MG63 (cell line): Measurements from ENCODE around the gene PKHD1. TPM values are rescaled to one million over a fixed set of nuclear protein-coding genes. Genes with fewer than 3 reads are reported as not detected.

Source experiments
- DNase-seq: peaks from one replicate; pipeline ENCODE4 v3.0.0-alpha.2; 2020
- H3K27me3 ChIP-seq: fragments of 250-450 bp; sonication (Bioruptor Pico); 2 replicates; pipeline ENCODE4 v1.5.1; 2020; ENCODE audit warnings: mild to moderate bottlenecking, moderate library complexity
- H3K36me3 ChIP-seq: fragments of 250-450 bp; sonication (Bioruptor Pico); 2 replicates; pipeline ENCODE4 v1.5.1; 2020; ENCODE audit warnings: mild to moderate bottlenecking, moderate library complexity
- H3K4me3 ChIP-seq: fragments of 250-450 bp; sonication (Bioruptor Pico); 2 replicates; pipeline ENCODE4 v1.5.1; 2020; ENCODE audit warnings: mild to moderate bottlenecking, moderate library complexity
- H3K9me3 ChIP-seq: fragments of 250-450 bp; sonication (Bioruptor Pico); 2 replicates; pipeline ENCODE4 v1.5.1; 2020; ENCODE audit warnings: mild to moderate bottlenecking, moderate library complexity
- total RNA-seq: library from RNA; depleted of rRNA; stranded (reverse); fragments of >200 nt; shearing (Covaris generic); gene quantifications from 2 replicates; pipeline ENCODE4 v1.2.3, GENCODE V29; 2014; ENCODE audit warnings: low replicate concordance; rRNA removed

Gene PKHD1
- total RNA-seq, 1 experiment from 2014 or later: not detected

- H3K36me3 ChIP-seq: no peaks in the 10 kb centered on the region
- H3K27me3 ChIP-seq: no peaks in the 10 kb centered on the region
Measured at GRCh38 chr6:51574040-51574439, 513.4 kb downstream of the PKHD1 start.

GRCh38 chr6:51571168-51571567, 516.2 kb downstream of the PKHD1 start:
- DNase-seq: peak; percentile 8
- Histone ChIP-seq H3K4me3 (no peak overlapping the region), H3K36me3 (no peaks in the 10 kb centered on the region), H3K9me3 (no peaks in the 10 kb centered on the region), H3K27me3 (no peaks in the 10 kb centered on the region)

More at GRCh38 chr6:51574040-51574439, 513.4 kb downstream of the PKHD1 start:
- H3K4me3 ChIP-seq: no peak overlapping the region
- H3K9me3 ChIP-seq: no peaks in the 10 kb centered on the region
- DNase-seq: no peak

- Histone ChIP-seq H3K36me3 (no peaks in the 10 kb centered on the region), H3K9me3 (no peaks in the 10 kb centered on the region)
- no peak for DNase-seq
Measured at GRCh38 chr6:51570168-51570921, 517.1 kb downstream of the PKHD1 start.

GRCh38 chr6:51569594-51569993, 517.8 kb downstream of the PKHD1 start:
- no peak for DNase-seq
- no peaks in the 10 kb centered on the region for H3K36me3 ChIP-seq
- no peak overlapping the region for H3K4me3 ChIP-seq
- no peaks in the 10 kb centered on the region for H3K27me3 ChIP-seq
- no peaks in the 10 kb centered on the region for H3K9me3 ChIP-seq

More at GRCh38 chr6:51570168-51570921, 517.1 kb downstream of the PKHD1 start:
- no peak overlapping the region for H3K4me3 ChIP-seq
- no peaks in the 10 kb centered on the region for H3K27me3 ChIP-seq

- Histone ChIP-seq H3K4me3 (no peak overlapping the region), H3K27me3 (no peaks in the 10 kb centered on the region), H3K36me3 (no peaks in the 10 kb centered on the region), H3K9me3 (no peaks in the 10 kb centered on the region)
- no peak for DNase-seq
Measured at GRCh38 chr6:51568771-51569170, 518.6 kb downstream of the PKHD1 start.

GRCh38 chr6:51565472-51565871, 521.9 kb downstream of the PKHD1 start:
- no peak overlapping the region for H3K4me3 ChIP-seq
- no peaks in the 10 kb centered on the region for H3K9me3 ChIP-seq
- no peaks in the 10 kb centered on the region for H3K36me3 ChIP-seq
- DNase-seq: no peak
- no peaks in the 10 kb centered on the region for H3K27me3 ChIP-seq

Other genes starting within 250 kb of the PKHD1 start
- gene IL17A, start 98.8 kb upstream of the PKHD1 start, total RNA-seq: not detected in 2 replicates
- gene IL17F, start 156.9 kb upstream of the PKHD1 start, total RNA-seq: not detected in 2 replicates
- 1,027 and 1,090 TPM in 2 replicates for gene MCM3, start 197.1 kb upstream of the PKHD1 start, total RNA-seq